BJ (cell line): ENCODE measurements around the gene IRF9. TPM values are rescaled to one million over a fixed set of nuclear protein-coding genes. Genes with fewer than 3 reads are reported as not detected.

Experiments
- CTCF ChIA-PET: fragments of 350-600 bp; formaldehyde crosslinking; extraction: SDS; loops from one replicate; lab custom pipeline; 2021; ENCODE audit warnings: antibody characterized with exemption, inconsistent platforms; lab: Yijun Ruan, JAX
- POLR2A ChIA-PET: fragments of 300-600 bp; sonication (Branson Sonifier 250); formaldehyde crosslinking; extraction: SDS; loops from one replicate; lab custom pipeline; 2021; ENCODE audit warnings: antibody characterized with exemption; lab: Charles Lee
- DNase-seq: peaks from one replicate; pipeline ENCODE4 v3.0.0-alpha.2; 2011; ENCODE audit warnings: low read depth
- H3K27me3 ChIP-seq: 2 replicates; pipeline ENCODE4 v1.6.0; 2011; ENCODE audit warnings: low read length; ENCODE audit not compliant: control insufficient read depth, insufficient read depth
- H3K36me3 ChIP-seq: 2 replicates; pipeline ENCODE4 v1.5.1; 2011; ENCODE audit warnings: low read length; ENCODE audit not compliant: control insufficient read depth, insufficient read depth
- H3K4me3 ChIP-seq: 2 replicates; pipeline ENCODE4 v1.5.1; 2011; ENCODE audit warnings: low read depth, mild to moderate bottlenecking, control low read depth, low read length
- polyA plus RNA-seq: library from polyadenylated mRNA; depleted of rRNA; stranded (reverse); fragments of >200 nt; gene quantifications from 2 replicates; pipeline ENCODE4 v1.2.3, GENCODE V29; 2011
- TF ChIP-seq, protein P1 (sequence below): IDR thresholded peaks from 2 replicates; pipeline ENCODE4 v1.5.1; 2011; ENCODE audit warnings: low read depth, mild to moderate bottlenecking, control low read depth, inconsistent platforms, low read length, moderate library complexity; ENCODE audit not compliant: insufficient read depth

The IRF9 gene
- polyA plus RNA-seq, 1 experiment = 107 TPM

DNA sequence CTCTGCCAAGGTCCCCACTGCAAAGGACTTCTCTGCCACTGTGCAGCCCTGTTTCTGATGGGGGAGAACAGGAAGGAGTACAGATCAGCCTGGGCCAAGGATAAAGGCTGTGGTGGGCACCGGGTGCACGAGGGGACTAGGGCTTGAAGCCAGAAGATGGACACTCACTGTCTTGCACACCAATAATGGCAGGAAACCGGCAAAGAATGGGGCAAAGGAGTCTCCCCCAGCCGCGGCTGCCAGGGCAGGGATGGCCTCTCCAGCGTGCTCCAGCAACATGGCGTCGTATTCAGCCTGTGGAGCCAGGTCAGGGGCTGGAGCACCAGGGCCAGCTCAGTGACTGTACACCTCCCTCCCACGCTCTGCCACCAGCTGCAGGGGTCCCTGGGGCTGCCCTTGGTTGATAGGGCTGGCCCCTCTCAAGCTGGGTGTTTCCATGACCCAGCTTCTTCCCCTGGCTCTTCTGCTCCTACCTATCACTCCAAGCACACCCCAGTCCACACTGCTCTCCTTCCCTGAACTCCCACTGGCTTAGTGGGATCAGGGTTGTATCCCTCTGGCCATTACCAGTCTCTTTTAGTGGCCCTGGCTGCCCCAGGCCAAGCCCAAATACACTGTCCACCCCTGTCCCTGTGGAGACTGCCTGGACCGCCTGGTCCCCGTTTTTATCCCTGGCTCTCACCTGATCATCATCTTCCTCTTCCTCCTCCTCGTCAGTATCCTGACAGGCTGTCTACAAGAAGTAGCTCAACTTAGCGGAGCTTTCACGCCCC lies 21.2 kb downstream of the IRF9 start:
- Histone ChIP-seq H3K27me3 (no peaks in the 10 kb centered on the region), H3K4me3 (no peak overlapping the region), H3K36me3 (peaks cover 59% of the 10 kb centered on the region)
- ChIA-PET POLR2A (interaction anchor here (0.6 kb wide), 1 partner anchor 12 kb away, joined by 3 read pairs; no protein-coding TSS in a partner anchor), CTCF (no interaction called here)
- TF ChIP-seq, protein P1, sequence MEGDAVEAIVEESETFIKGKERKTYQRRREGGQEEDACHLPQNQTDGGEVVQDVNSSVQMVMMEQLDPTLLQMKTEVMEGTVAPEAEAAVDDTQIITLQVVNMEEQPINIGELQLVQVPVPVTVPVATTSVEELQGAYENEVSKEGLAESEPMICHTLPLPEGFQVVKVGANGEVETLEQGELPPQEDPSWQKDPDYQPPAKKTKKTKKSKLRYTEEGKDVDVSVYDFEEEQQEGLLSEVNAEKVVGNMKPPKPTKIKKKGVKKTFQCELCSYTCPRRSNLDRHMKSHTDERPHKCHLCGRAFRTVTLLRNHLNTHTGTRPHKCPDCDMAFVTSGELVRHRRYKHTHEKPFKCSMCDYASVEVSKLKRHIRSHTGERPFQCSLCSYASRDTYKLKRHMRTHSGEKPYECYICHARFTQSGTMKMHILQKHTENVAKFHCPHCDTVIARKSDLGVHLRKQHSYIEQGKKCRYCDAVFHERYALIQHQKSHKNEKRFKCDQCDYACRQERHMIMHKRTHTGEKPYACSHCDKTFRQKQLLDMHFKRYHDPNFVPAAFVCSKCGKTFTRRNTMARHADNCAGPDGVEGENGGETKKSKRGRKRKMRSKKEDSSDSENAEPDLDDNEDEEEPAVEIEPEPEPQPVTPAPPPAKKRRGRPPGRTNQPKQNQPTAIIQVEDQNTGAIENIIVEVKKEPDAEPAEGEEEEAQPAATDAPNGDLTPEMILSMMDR = no peak
- no peak for DNase-seq

DNA sequence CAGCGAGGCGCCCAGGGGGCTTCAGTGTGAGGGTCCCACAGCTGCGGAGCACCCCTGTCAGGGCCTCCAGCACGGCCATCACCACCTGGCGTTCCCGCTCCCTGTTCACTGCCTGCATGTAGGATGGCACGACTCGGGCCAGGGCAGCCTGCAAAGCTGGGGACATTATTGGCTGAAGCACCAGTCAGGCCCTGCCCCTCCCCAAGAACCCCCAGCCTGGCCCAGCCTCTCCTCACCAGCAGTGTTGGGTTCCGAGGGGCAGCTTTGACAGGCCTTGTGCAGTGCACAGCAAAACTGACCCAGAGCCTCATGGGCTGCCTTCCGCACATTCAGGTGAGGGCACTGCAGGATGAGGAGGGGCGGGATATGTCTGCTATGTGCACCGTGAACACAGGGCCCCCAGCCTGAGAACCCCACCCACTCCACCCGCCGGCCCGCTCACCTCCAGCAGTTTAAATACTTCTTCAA lies 22.0 kb downstream of the IRF9 start:
- Histone ChIP-seq H3K4me3 (no peak overlapping the region), H3K27me3 (no peaks in the 10 kb centered on the region), H3K36me3 (peaks cover 55% of the 10 kb centered on the region)
- DNase-seq = no peak
- POLR2A ChIA-PET = no interaction called here
- TF ChIP-seq, protein P1 = no peak
- CTCF ChIA-PET = no interaction called here

DNA sequence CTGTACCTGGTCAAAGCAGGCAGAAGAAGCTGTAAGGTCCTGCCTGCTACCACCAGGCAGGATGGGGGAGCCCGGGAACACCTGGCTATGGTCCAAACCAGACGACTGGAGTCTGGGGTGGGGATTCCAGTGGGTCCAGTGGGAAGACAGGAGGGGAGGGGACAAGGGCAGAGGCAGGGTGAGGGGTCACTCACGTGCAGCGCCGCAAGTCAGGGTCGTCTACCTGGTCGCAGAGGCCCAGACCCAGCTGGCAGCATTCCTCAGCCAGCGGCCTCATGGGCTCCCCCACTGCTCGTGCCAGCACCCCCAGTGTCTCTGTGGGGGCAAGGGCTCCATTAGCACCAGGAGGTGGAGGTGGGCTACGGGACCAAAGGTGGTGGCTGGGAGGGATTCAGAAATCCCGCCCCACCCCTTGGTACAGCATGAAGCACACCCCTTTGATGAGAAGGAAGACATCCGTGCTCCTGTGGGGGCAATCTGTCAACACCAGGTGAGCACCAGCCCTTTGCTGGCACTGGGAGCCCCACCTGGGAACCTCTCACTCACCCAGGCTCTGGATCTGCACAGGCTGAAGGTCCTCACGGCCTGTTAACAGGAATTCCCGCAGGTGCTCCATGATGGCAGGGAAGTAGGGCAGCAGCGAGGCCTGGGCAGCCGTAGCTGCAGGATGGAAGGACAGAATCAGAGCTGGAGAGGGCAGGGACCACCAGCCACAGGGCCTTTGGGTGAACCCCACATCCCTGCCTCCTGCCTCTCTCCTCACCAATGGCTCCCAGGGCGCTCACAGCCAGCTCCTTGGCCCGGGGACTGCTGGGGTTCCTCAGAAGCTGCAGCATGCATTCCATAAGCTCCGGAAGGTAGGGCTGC lies 23.3 kb downstream of the IRF9 start:
- no peak for DNase-seq
- TF ChIP-seq, protein P1 = no peak
- Histone ChIP-seq H3K4me3 (no peak overlapping the region), H3K36me3 (peaks cover 45% of the 10 kb centered on the region), H3K27me3 (no peaks in the 10 kb centered on the region)
- CTCF ChIA-PET = interaction anchor here (1.6 kb wide), 1 partner anchor 126 kb away, joined by 4 read pairs; no protein-coding TSS in a partner anchor
- POLR2A ChIA-PET = no interaction called here

DNA sequence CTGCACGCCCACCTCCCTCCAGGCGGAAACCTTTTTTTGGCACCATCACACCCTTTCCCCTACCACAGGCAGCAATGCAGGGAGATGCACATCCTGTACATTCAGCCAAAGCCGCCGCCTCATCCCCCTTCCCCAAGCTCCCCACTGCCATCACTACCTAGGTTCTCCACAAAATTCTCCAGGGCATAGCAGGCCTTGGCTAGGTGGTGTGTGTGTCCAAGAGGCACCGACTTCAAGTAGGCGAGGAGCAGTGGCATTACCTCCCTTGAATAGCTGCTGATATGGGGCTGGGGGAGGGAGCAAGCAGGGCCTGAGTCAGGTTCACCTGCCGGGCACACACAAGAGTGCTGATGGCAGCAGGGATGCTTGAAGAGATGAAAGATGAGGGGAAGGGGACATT lies 24.0 kb downstream of the IRF9 start:
- ChIA-PET CTCF (interaction anchor here (1.2 to 1.6 kb wide), 3 partner anchors 24 to 127 kb away, joined by 3 to 4 read pairs (median 4); partner anchors contain the start of gene IRF9), POLR2A (no interaction called here)
- peaks cover 44% of the 10 kb centered on the region for H3K36me3 ChIP-seq

More for the DNA sequence above, 24.0 kb downstream of the IRF9 start:
- TF ChIP-seq, protein P1 = no peak
- DNase-seq = no peak
- Histone ChIP-seq H3K4me3 (no peak overlapping the region), H3K27me3 (no peaks in the 10 kb centered on the region)
